HG03066 (cell line): ENCODE data around the gene SCEL.
"Not testable (repeated sequence)": the region's sequence is repeated elsewhere in the genome, so short reads cannot be mapped to it uniquely, and the experiment has no call there.

Experiments
- ATAC-seq: cut with Tn5 transposase; IDR thresholded peaks from one replicate; pipeline ENCODE4 v1.9.1; 2021; ENCODE audit warnings: low read depth; ENCODE audit not compliant: unreplicated experiment

Gene SCEL, protein sequence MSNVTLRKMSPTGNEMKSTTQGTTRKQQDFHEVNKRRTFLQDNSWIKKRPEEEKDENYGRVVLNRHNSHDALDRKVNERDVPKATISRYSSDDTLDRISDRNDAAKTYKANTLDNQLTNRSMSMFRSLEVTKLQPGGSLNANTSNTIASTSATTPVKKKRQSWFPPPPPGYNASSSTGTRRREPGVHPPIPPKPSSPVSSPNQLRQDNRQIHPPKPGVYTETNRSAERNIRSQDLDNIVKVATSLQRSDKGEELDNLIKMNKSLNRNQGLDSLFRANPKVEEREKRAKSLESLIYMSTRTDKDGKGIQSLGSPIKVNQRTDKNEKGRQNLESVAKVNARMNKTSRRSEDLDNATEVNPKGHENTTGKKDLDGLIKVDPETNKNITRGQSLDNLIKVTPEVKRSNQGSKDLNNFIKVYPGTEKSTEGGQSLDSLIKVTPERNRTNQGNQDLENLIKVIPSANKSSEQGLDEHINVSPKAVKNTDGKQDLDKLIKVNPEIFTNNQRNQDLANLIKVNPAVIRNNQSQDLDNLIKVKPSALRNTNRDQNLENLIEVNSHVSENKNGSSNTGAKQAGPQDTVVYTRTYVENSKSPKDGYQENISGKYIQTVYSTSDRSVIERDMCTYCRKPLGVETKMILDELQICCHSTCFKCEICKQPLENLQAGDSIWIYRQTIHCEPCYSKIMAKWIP

DNA sequence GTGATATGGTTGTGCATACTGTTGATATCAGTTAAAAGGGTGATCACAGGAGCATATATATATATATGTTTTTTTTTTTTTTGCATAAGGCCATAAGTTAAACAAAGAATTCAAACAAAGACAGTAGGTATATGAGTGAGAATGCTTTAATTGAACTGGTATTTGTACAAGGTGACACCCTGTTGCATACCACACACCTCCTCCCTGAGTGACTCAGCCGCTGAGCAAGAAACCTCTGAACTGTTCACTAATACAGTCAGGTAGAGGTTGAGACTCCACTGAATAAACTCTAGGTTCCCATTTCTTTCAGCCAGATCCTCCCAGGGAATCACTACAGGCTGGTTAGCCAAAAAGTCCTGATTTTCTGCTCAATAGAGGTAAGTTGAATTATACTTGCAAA lies at the start of gene SCEL:
Gene SCEL, plus strand, starts transcription at position 259 of the 400 bp plus-strand sequence. CDS start 20,170 bp downstream, outside the sequence.
- no peak for ATAC-seq

DNA sequence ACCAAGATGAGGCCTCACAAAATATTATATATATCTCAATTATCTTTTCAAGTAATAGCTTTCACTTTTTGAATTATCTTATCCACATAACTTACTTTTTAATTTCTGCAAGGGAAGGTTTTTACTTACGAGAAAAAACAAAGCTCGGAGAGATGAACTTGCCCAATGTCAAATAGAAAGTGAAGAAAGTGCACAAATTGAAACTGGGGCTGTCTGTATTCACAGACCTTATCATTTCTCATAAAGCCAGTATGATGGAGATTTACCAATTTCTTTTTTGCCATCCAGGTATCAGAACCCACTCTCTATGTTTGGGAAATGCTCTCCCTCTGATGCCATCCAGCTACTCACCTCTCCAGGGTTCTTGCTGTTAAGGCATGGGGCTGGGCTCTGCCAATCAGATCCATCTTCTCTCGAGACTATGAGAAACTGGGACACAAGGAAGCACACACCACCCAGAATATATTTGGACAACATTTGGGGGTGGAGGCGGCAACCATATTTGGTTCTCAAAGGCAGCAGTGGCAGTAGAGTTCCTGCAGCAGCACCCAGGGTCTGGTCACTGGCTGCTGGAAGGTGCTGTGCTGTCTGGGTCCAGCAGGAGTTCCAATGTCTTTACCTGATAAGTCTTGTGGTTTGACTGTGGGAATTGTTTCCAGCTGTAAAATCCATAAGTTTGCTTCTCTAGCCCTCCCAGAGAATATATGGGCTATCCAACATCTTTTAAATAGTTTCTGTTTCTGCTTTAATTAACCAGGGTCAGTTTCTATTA lies 45.8 kb upstream of the SCEL start:
- no peak for ATAC-seq

DNA sequence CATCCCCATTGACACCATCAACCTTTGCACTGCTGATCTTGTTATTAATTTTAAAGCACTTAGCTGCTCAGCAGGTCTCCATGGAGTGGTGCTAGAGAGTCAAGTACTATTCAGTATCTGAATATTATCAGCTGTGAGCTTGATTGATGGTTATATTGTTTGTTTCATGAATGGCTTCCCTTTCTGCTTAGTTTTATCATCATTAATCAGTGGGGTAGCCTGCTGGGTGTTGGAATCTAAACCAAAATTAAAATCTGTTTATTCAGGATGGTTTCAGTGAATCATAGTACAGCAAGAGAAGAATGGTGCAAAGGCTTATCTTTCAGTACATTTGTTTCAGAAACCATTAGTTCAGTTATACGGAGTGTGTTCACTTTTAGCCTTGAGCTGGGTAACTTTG lies 42.5 kb upstream of the SCEL start:
- ATAC-seq = peak; percentile 77

- no peak for ATAC-seq
These were observed 41.3 kb upstream of the SCEL start for GRCh38 chr13:77494226-77494625.

DNA sequence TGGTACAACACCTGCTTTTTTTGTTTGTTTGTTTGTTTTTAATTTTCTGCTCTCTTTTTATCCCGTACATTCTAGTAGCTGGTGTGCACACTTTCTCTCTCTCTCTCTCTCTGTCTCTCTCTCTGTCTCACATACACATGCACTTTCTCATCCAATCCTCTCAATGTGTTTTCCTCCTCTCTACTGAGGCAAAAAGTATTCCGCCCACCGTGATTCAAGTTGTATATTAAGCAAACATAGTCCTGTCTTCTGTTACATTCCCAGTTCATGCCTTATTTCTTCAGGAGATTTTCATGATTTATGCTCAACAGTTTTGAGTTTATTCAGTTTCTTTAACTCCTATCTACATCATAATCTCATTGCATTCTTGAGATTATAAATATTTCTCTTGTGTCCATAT lies 38.2 kb upstream of the SCEL start:
- no peak for ATAC-seq

DNA sequence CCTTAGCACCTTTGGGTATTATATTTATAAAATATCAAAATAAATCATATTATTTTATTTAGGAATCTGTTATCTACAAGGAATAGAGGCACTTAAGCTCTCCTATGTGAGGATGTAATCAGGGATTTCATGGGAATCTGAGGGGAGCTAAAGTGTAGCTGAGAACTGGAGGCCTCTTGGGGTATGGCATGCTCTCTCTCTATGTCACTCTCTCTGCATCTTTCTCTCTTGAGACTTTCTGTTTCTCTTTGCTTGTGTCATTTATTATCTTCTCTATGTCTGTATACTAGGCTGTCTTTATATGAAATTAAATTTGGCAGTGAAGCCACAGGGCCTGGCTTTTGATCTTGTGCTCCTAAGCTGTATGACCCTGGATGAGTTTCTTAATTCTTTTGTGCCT lies 37.7 kb upstream of the SCEL start:
- no peak for ATAC-seq

GRCh38 chr13:77502104-77502720 lies 33.3 kb upstream of the SCEL start:
- ATAC-seq = peak; percentile 86

GRCh38 chr13:77503398-77503797 lies 32.1 kb upstream of the SCEL start:
- no peak for ATAC-seq

- no peak for ATAC-seq
These were observed 28.6 kb upstream of the SCEL start for GRCh38 chr13:77506874-77507273.

GRCh38 chr13:77507931-77508776 lies 27.4 kb upstream of the SCEL start:
- no peak for ATAC-seq

DNA sequence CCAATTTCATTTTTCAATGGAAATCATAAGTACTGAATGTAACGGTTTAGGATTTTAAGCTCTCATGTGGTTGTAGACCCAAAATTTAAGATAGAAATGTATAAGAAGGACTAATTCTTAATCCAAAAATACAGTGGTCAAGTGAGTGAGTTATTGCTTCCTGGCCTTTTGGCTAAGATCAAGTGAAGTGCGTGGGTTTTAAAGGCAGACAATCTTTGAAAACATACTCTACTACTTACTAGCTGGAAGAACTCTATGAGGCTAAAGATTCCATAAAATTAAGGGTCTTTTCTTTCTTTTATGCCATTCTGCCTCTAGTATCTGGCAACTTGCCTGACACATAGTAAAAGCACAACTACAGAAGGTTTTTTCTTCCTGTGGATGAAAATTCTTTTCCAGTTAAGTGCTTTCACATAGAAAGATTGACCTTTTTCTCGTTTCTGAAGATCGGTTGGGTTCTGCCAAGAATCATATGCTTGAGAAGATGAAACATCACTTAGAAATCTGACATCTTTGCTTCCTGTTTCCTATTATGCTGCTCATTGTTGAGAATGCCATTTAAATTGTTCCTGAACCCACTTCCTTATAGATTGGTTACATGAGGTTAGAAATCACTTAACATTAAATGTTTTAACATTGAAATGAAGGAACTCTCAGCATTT lies 26.4 kb upstream of the SCEL start:
- no peak for ATAC-seq

DNA sequence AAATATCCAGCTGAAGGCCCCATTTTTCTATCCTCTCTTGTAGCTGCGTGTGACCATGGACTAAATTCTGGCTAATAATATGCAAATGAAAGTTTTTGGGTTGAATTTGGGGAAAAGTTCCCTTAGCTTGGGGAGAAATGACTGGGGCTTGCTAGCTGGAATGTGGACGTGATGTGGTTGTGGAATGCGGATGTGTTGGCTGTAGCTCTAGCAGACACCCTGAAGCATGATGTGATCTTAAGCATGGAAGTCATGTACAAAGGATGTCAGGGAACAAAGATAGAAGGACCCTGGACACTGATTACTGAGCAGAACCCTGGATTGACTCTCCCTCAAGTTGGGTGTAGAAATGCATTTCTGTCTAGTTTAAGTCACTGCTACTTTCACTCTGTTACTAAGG lies 25.4 kb upstream of the SCEL start:
- ATAC-seq = no peak

DNA sequence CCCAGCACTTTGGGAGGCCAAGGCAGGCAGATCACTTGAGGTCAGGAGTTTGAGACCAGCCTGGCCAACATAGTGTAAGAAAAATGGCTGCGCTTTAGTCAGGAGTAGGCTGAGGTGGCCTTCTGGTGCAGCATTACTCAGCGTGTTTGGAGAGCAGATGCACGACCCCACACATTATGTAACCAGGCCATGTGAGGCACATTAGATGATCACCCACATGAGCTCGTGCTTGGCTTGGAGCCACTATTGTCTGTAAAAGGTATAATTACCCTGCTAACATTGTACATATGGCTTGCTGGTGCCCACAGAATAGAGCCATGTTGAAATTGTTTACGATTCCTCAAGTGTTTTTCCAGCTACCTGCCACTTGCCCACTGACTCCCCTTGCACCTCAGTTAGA lies 24.0 kb upstream of the SCEL start:
- no peak for ATAC-seq

GRCh38 chr13:77513719-77514335 lies 21.7 kb upstream of the SCEL start:
- peak; percentile 85 for ATAC-seq

DNA sequence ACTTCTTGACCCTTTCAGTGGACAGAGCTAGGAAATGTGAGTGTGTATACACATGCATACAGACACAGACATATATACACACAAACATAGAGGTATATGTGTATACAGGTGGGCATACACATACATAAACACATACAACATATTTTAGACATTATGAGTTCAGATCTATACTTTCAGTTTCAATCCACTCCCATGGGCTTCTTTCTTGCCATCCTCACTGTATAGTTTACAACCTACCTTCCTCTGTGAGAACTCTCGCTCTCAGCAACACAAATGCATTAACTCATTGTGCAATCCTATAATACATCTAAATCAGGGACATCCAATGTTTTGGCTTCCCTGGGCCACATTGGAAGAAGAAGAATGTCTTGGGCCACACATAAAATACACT lies 21.2 kb upstream of the SCEL start:
- peak; percentile 83 for ATAC-seq

GRCh38 chr13:77515785-77516184 lies 19.7 kb upstream of the SCEL start:
- no peak for ATAC-seq

DNA sequence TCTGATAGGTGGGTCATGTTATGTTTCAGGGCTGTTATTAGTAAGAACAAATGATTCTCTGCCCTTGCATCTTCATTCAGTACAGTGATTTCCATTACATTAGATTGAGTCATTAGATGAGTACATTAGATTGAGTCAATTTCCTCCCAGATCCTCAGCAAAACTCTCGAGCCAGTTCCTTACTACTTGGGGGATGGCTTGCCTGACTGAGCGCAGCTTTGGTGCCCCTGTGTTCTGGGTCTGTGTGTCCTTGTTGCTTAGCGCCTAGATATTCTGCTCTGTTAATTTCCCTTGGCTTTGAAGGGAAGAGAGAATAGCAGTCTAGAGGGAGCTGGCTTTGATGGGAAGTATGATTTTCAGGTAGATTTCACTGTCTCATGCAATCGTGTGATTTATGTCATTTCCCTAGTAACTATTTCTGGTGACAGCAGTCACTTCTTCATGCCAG lies 19.1 kb upstream of the SCEL start:
- ATAC-seq = no peak

DNA sequence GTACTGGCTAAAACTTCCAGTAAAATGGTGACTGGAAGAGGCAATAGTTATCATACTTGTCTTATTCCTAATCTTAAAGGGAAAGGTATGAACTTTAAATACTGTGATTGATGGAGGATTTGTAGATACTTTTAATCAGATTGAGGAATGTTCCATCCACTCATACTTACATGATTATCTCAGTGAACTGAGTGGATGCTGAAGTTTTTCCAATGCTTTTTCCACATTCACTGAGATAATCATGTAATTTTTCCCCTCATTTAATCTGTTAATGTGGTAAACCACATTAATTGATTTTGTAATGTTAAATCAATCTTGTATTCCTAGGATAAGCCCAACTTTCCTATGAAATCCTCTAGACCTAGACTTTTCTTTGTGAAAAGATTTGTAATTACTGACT lies 17.2 kb upstream of the SCEL start:
- ATAC-seq = no peak

GRCh38 chr13:77519396-77519795 lies 16.1 kb upstream of the SCEL start:
- ATAC-seq = not testable (repeated sequence)
